ENCODE measurements around the gene GPR158. TPM values are rescaled to one million over a fixed set of nuclear protein-coding genes. Genes with fewer than 3 reads are reported as not detected.

Gene GPR158
- total RNA-seq, 1 experiment from 2014 or later = 12.2 TPM

DNA sequence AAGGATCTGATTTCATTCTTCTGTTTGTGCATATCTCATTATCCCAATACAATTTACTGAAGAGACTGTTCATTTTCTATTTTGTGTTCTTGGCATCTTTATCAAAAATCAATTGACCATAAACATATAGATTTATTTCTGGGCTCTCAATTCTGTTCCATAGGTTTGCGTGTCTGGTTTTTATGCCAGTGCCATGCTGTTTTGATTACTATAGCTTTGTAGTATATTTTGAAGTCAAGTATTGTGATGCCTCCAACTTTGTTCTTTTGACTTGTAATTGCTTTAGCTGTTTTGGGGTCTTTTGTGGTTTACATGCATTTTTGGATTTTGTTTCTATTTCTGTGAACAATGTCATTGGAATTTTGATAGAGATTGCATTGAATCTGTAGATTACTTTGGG is 278.8 kb downstream of the GPR158 start:
- Histone ChIP-seq H3K9me3 (ENCODE audit: insufficient read depth, low read depth) (no peaks in the 10 kb centered on the region), H3K9me2 (ENCODE audit: insufficient read depth) (no peaks in the 10 kb centered on the region), H3K36me3 (ENCODE audit: low read depth) (no peaks in the 10 kb centered on the region), H3K27me3 (ENCODE audit: insufficient read depth, low read depth) (no peaks in the 10 kb centered on the region), H3K79me2 (ENCODE audit: low read depth) (no peaks in the 10 kb centered on the region), H2AFZ (no peak overlapping the region), H3K4me2 (no peak overlapping the region), H4K20me1 (ENCODE audit: insufficient read depth) (no peaks in the 10 kb centered on the region), H3K4me3 (no peak overlapping the region), H3K4me1 (replicated peaks; ENCODE audit: insufficient read depth) (no peaks in the 10 kb centered on the region), H3K27ac (no peak overlapping the region), H3F3A (ENCODE audit: insufficient read depth, low read depth) (no peaks in the 10 kb centered on the region)
- intact Hi-C loops (cut with micrococcal nuclease; ENCODE audit: unreplicated experiment) = no loop called here
- no peak for TF ChIP-seq EZH2 (IDR thresholded peaks at IDR 0.05; ENCODE audit: low read depth)
- TF ChIP-seq, protein P1, sequence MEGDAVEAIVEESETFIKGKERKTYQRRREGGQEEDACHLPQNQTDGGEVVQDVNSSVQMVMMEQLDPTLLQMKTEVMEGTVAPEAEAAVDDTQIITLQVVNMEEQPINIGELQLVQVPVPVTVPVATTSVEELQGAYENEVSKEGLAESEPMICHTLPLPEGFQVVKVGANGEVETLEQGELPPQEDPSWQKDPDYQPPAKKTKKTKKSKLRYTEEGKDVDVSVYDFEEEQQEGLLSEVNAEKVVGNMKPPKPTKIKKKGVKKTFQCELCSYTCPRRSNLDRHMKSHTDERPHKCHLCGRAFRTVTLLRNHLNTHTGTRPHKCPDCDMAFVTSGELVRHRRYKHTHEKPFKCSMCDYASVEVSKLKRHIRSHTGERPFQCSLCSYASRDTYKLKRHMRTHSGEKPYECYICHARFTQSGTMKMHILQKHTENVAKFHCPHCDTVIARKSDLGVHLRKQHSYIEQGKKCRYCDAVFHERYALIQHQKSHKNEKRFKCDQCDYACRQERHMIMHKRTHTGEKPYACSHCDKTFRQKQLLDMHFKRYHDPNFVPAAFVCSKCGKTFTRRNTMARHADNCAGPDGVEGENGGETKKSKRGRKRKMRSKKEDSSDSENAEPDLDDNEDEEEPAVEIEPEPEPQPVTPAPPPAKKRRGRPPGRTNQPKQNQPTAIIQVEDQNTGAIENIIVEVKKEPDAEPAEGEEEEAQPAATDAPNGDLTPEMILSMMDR (conservative IDR thresholded peaks at IDR 0.05) = no peak
- DNase-seq = no peak
- no TSS peak for BruUV-seq (replicated peaks)
- POLR2A ChIA-PET (ENCODE audit: unreplicated experiment) = no interaction called here
- CTCF ChIA-PET = no interaction called here

DNA sequence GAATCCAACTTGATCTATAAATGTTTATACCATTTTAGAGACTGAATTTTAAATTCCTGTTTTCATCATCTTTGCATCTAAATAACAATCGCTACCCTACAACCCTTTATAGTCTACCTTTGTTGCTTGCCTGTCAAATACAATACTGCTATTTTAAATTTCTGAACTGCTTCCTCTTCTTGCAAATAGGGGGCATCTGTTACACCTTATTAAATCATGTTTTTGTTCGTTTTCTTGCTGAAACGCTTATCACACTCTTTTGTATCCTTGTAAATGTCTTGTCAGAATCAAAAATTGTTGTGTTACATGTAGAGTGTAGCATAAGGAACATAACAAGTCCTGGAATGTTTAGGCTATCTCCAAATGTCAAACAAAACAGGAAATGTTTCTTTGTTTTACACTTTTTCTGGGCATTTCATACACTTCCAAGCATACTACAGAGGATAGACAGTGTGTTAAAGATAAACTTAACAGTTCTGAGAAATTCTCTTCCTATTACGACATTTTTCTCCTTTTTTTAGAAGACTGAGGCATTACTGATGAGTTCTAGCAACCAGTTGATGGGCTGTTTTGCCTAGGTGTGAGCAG is 281.3 kb downstream of the GPR158 start:
- BruUV-seq (replicated peaks) = no TSS peak
- no peak for DNase-seq
- no peaks in the 10 kb centered on the region for H3K27me3 ChIP-seq (ENCODE audit: insufficient read depth, low read depth)
- ChIA-PET POLR2A (ENCODE audit: unreplicated experiment) (no interaction called here), CTCF (no interaction called here)
- no peak overlapping the region for H3K4me2 ChIP-seq
- no peaks in the 10 kb centered on the region for H3K79me2 ChIP-seq (ENCODE audit: low read depth)
- H3K27ac ChIP-seq = no peak overlapping the region
- H3K9me3 ChIP-seq (ENCODE audit: insufficient read depth, low read depth) = no peaks in the 10 kb centered on the region
- H4K20me1 ChIP-seq (ENCODE audit: insufficient read depth) = no peaks in the 10 kb centered on the region
- H3F3A ChIP-seq (ENCODE audit: insufficient read depth, low read depth) = no peaks in the 10 kb centered on the region
- intact Hi-C loops (cut with micrococcal nuclease; ENCODE audit: unreplicated experiment) = no loop called here
- TF ChIP-seq, protein P1 (conservative IDR thresholded peaks at IDR 0.05) = no peak
- TF ChIP-seq EZH2 (IDR thresholded peaks at IDR 0.05; ENCODE audit: low read depth) = no peak
- H3K4me1 ChIP-seq (replicated peaks; ENCODE audit: insufficient read depth) = no peaks in the 10 kb centered on the region
- no peaks in the 10 kb centered on the region for H3K36me3 ChIP-seq (ENCODE audit: low read depth)
- H2AFZ ChIP-seq = no peak overlapping the region
- no peak overlapping the region for H3K4me3 ChIP-seq
- H3K9me2 ChIP-seq (ENCODE audit: insufficient read depth) = no peaks in the 10 kb centered on the region

DNA sequence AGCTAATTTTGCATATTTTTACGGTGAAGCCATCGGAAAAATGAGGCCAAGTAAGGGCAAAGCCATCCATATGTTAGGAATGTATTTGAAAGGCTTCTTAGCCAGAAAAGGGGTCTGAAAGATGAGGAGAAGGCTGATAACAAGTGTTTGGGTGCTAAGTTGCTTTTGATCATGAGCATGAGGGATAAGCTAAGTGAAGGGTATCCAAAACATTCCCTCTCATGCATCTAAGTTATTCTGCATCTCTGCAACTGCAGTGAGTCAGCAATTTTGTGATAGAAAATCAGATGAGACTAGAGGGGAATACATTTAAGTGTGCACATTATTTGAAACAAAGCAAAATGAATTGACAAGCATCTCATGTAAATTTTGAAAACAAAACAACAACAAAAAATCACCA is 282.8 kb downstream of the GPR158 start:
- no peak for TF ChIP-seq EZH2 (IDR thresholded peaks at IDR 0.05; ENCODE audit: low read depth)
- TF ChIP-seq, protein P1 (conservative IDR thresholded peaks at IDR 0.05) = no peak
- Histone ChIP-seq H3F3A (ENCODE audit: insufficient read depth, low read depth) (no peaks in the 10 kb centered on the region), H4K20me1 (ENCODE audit: insufficient read depth) (no peaks in the 10 kb centered on the region)

More for the DNA sequence above, 282.8 kb downstream of the GPR158 start:
- no peaks in the 10 kb centered on the region for H3K27me3 ChIP-seq (ENCODE audit: insufficient read depth, low read depth)
- no peak overlapping the region for H2AFZ ChIP-seq
- H3K4me1 ChIP-seq (replicated peaks; ENCODE audit: insufficient read depth) = no peaks in the 10 kb centered on the region
- DNase-seq = no peak
- H3K36me3 ChIP-seq (ENCODE audit: low read depth) = no peaks in the 10 kb centered on the region
- H3K9me3 ChIP-seq (ENCODE audit: insufficient read depth, low read depth) = no peaks in the 10 kb centered on the region
- no peak overlapping the region for H3K4me3 ChIP-seq
- H3K9me2 ChIP-seq (ENCODE audit: insufficient read depth) = no peaks in the 10 kb centered on the region
- POLR2A ChIA-PET (ENCODE audit: unreplicated experiment) = no interaction called here
- H3K79me2 ChIP-seq (ENCODE audit: low read depth) = no peaks in the 10 kb centered on the region
- intact Hi-C loops (cut with micrococcal nuclease; ENCODE audit: unreplicated experiment) = no loop called here
- no peak overlapping the region for H3K27ac ChIP-seq
- no TSS peak for BruUV-seq (replicated peaks)
- CTCF ChIA-PET = no interaction called here
- H3K4me2 ChIP-seq = no peak overlapping the region
